LNCAP (cell line): ENCODE measurements around the gene PPP1R27.

Experiments
- CTCF ChIP-seq: fragments of 450-650 bp; IDR thresholded peaks from 2 replicates; pipeline ENCODE4 v1.5.1; 2017; ENCODE audit warnings: mild to moderate bottlenecking

Gene PPP1R27

DNA sequence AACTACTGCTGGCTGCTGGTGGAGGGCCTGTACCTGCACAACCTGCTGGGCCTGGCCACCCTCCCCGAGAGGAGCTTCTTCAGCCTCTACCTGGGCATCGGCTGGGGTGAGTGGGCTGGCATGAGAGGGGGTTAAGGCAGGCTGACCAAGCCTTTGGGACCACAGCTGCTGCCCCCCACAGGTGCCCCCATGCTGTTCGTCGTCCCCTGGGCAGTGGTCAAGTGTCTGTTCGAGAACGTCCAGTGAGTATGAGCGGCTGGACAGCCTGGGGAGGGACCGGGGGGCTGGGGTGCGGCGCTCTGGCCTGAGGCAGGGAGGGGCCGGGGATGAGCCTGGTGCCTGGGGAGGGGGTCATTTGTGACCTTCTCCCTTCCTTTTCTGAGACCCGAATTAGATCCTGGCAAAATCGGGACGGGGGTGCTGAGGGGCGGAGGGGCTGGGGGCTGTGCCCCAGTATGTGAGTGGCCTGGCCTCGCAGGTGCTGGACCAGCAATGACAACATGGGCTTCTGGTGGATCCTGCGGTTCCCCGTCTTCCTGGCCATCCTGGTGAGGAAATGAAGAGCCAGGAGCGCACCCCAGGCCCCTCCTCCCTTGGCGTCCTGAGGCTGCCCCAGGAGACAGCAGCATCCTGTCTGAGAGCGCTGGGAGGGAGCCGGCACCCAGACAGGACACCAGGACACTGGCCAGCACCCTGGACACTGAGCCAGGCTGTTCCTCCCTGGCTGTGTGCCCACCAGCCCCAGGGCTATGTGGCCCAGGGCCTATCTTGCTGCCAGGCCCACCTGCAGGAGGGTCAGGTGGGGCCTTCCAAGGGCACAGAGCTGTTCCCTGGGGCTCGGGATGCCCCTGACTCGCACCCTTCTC lies 22.9 kb downstream of the PPP1R27 start:
- TF ChIP-seq CTCF, result no peak

- no peak for TF ChIP-seq CTCF
Observed at GRCh38 chr17:81810892-81811704, 23.8 kb downstream of the PPP1R27 start.

DNA sequence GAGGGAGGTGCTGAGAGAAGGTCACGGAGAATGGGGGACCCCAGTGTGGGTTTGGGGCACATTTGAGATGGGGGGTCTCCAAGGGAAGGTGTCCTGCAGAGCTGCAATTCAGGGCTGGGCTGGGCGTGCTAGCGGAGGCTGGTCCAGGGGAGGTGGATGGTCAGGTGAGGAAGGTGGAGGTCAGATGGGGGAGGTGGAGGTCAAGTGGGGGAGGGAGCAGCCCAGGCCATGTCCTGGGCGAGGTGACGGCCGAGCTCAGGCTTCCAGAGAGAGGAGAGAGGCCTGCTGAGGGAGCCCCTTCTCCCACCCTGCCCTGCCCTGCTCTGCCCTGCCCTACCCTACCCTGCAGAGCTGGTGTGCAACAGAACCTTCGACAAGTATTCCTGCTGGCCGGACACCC lies 24.4 kb downstream of the PPP1R27 start:
- TF ChIP-seq CTCF, result no peak

DNA sequence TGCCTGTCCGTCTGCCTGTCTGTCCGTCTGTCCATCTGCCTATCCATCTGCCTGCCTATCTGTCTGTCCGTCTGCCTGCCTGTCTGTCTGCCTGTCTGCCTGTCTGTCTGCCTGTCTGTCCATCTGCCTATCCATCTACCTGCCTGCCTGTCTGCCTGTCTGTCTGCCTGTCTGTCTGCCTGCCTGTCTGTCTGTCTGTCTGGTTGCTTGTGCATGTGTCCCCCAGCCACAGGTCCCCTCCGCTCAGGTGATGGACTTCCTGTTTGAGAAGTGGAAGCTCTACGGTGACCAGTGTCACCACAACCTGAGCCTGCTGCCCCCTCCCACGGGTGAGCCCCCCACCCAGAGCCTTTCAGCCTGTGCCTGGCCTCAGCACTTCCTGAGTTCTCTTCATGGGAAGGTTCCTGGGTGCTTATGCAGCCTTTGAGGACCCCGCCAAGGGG lies 25.3 kb downstream of the PPP1R27 start:
- TF ChIP-seq CTCF, result no peak

- no peak for TF ChIP-seq CTCF
Observed at GRCh38 chr17:81808778-81809555, 25.9 kb downstream of the PPP1R27 start.

DNA sequence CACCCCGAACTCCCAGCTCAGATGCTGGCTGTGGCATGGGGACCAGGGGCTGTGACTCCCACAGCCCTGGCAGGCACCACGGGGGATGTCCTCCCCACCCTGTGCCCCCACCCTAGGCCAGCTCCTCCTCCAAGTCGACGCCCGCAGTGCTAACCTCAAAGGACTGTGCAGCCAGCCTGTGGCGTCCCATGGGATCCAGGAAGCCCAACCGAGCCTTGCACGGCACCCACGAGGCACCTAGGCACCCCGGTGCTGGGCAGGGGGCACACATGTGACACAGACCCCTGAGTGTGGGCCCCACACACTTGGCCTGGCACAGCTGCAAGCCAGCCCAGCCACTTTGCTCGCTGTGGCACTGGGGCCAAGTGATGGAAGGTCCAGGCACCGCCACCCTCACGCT lies 27.0 kb downstream of the PPP1R27 start:
- no peak for TF ChIP-seq CTCF

GRCh38 chr17:81807210-81807719 lies 27.6 kb downstream of the PPP1R27 start:
- no peak for TF ChIP-seq CTCF
